Measurements from ENCODE around the gene FUT1. TPM values are rescaled to one million over a fixed set of nuclear protein-coding genes. Genes with fewer than 3 reads are reported as not detected.

The FUT1 gene
- total RNA-seq, 1 experiment from 2014 or later, result 30.5 TPM

- H3K4me3 ChIP-seq (ENCODE audit: low read depth, low read length), result no peak overlapping the region
- TF ChIP-seq CTCF (IDR thresholded peaks at IDR 0.05; ENCODE audit: insufficient read depth in 1 of 2, low read depth in 1 of 2, low read length in 1 of 2, severe bottlenecking in 1 of 2, unreplicated experiment in 1 of 2), result no peak
- no peaks in the 10 kb centered on the region for H3K36me3 ChIP-seq (ENCODE audit: control insufficient read depth, insufficient read depth, low read length)
- Mint-ChIP-seq H3K4me3 (ENCODE audit: unreplicated experiment) (no peak overlapping the region), H3K4me1 (ENCODE audit: low read depth, unreplicated experiment) (peaks cover 18% of the 10 kb centered on the region), H3K27ac (ENCODE audit: unreplicated experiment) (no peak overlapping the region), H3K9me3 (ENCODE audit: unreplicated experiment) (no peaks in the 10 kb centered on the region), H3K36me3 (ENCODE audit: insufficient read depth, unreplicated experiment) (peaks cover 28% of the 10 kb centered on the region), H3K27me3 (ENCODE audit: insufficient read depth, unreplicated experiment) (no peaks in the 10 kb centered on the region)
- peaks cover 7% of the 10 kb centered on the region; the same call in 1 of the 2 replicates for H3K9me3 ChIP-seq
- peaks cover 16% of the 10 kb centered on the region for H3K4me1 ChIP-seq
- POLR2A ChIA-PET, result no interaction called here
- BruUV-seq (replicated peaks), result no TSS peak
- CTCF ChIA-PET, result no interaction called here
- intact Hi-C loops (cut with micrococcal nuclease; ENCODE audit: unreplicated experiment), result loop anchor here (5.0 kb wide), 1 partner anchor 34 kb away; no protein-coding TSS in a partner anchor
- no peaks in the 10 kb centered on the region for H3K27me3 ChIP-seq (replicated peaks; ENCODE audit: control insufficient read depth, insufficient read depth, low read length)
- DNase-seq, result no peak
Measured at GRCh38 chr19:48711106-48711662, 41.3 kb downstream of the FUT1 start.

GRCh38 chr19:48708471-48708870 lies 44.0 kb downstream of the FUT1 start:
- no peak overlapping the region for H3K27ac Mint-ChIP-seq (ENCODE audit: unreplicated experiment)
- no peak overlapping the region for H3K4me3 ChIP-seq (ENCODE audit: low read depth, low read length)
- intact Hi-C loops (cut with micrococcal nuclease; ENCODE audit: unreplicated experiment), result no loop called here
- no peaks in the 10 kb centered on the region for H3K36me3 ChIP-seq (ENCODE audit: control insufficient read depth, insufficient read depth, low read length)
- H3K4me1 ChIP-seq, result peaks cover 7% of the 10 kb centered on the region
- BruUV-seq (replicated peaks), result no TSS peak
- ChIA-PET CTCF (no interaction called here), POLR2A (no interaction called here)
- H3K4me3 Mint-ChIP-seq (ENCODE audit: unreplicated experiment), result no peak overlapping the region
- H3K9me3 Mint-ChIP-seq (ENCODE audit: unreplicated experiment), result no peaks in the 10 kb centered on the region
- no peaks in the 10 kb centered on the region for H3K27me3 ChIP-seq (replicated peaks; ENCODE audit: control insufficient read depth, insufficient read depth, low read length)
- H3K27me3 Mint-ChIP-seq (ENCODE audit: insufficient read depth, unreplicated experiment), result no peaks in the 10 kb centered on the region
- H3K9me3 ChIP-seq, result peaks cover 7% of the 10 kb centered on the region; the same call in 1 of the 2 replicates
- peaks cover 37% of the 10 kb centered on the region for H3K36me3 Mint-ChIP-seq (ENCODE audit: insufficient read depth, unreplicated experiment)
- peaks cover 7% of the 10 kb centered on the region for H3K4me1 Mint-ChIP-seq (ENCODE audit: low read depth, unreplicated experiment)
- no peak for DNase-seq
- TF ChIP-seq CTCF (IDR thresholded peaks at IDR 0.05; ENCODE audit: insufficient read depth in 1 of 2, low read depth in 1 of 2, low read length in 1 of 2, severe bottlenecking in 1 of 2, unreplicated experiment in 1 of 2), result no peak

- no peak for TF ChIP-seq CTCF (IDR thresholded peaks at IDR 0.05; ENCODE audit: insufficient read depth in 1 of 2, low read depth in 1 of 2, low read length in 1 of 2, severe bottlenecking in 1 of 2, unreplicated experiment in 1 of 2)
- no peaks in the 10 kb centered on the region for H3K36me3 ChIP-seq (ENCODE audit: control insufficient read depth, insufficient read depth, low read length)
Measured at GRCh38 chr19:48705431-48705830, 47.0 kb downstream of the FUT1 start.

More at GRCh38 chr19:48705431-48705830, 47.0 kb downstream of the FUT1 start:
- no peak overlapping the region for H3K27ac Mint-ChIP-seq (ENCODE audit: unreplicated experiment)
- Histone ChIP-seq H3K9me3 (peaks cover 3% of the 10 kb centered on the region; the same call in 1 of the 2 replicates), H3K4me1 (no peaks in the 10 kb centered on the region), H3K27me3 (replicated peaks; ENCODE audit: control insufficient read depth, insufficient read depth, low read length) (no peaks in the 10 kb centered on the region), H3K4me3 (ENCODE audit: low read depth, low read length) (no peak overlapping the region)
- H3K9me3 Mint-ChIP-seq (ENCODE audit: unreplicated experiment), result no peaks in the 10 kb centered on the region
- no peaks in the 10 kb centered on the region for H3K4me1 Mint-ChIP-seq (ENCODE audit: low read depth, unreplicated experiment)
- no TSS peak for BruUV-seq (replicated peaks)
- H3K4me3 Mint-ChIP-seq (ENCODE audit: unreplicated experiment), result no peak overlapping the region
- CTCF ChIA-PET, result interaction anchor here (0.7 kb wide), 1 partner anchor 122 kb away, joined by 3 read pairs; no protein-coding TSS in a partner anchor
- peaks cover 31% of the 10 kb centered on the region for H3K36me3 Mint-ChIP-seq (ENCODE audit: insufficient read depth, unreplicated experiment)
- DNase-seq, result no peak
- POLR2A ChIA-PET, result interaction anchor here (0.7 kb wide), 1 partner anchor 10 kb away, joined by 10 read pairs; the partner anchor contains the start of gene FUT2
- H3K27me3 Mint-ChIP-seq (ENCODE audit: insufficient read depth, unreplicated experiment), result no peaks in the 10 kb centered on the region
- intact Hi-C loops (cut with micrococcal nuclease; ENCODE audit: unreplicated experiment), result no loop called here
